Mesendoderm (in vitro differentiated cells): ENCODE data around the gene POU3F3.

ENCODE experiments used
- DNase-seq: peaks from one replicate; pipeline ENCODE4 v3.0.0; 2013
- H2AK5ac ChIP-seq: 2 replicates; pipeline ENCODE4 v1.6.1; 2013; ENCODE audit warnings: low read length, inconsistent platforms
- H2BK120ac ChIP-seq: 2 replicates; pipeline ENCODE4 v1.6.1; 2013; ENCODE audit warnings: low read depth, mild to moderate bottlenecking, low read length, moderate library complexity, mixed read lengths
- H2BK15ac ChIP-seq: replicated peaks from 2 replicates; pipeline ENCODE4 v1.6.1; 2013; ENCODE audit warnings: low read depth, mild to moderate bottlenecking, moderate library complexity
- H2BK5ac ChIP-seq: 2 replicates; pipeline ENCODE4 v1.6.1; 2013; ENCODE audit warnings: low read length, inconsistent platforms
- H3K18ac ChIP-seq: 2 replicates; pipeline ENCODE4 v1.6.1; 2013; ENCODE audit warnings: mild to moderate bottlenecking, low read length, mixed read lengths
- H3K23ac ChIP-seq: one replicate; pipeline ENCODE4 v1.6.1; 2013; ENCODE audit warnings: low read length
- H3K27ac ChIP-seq: 2 replicates; pipeline ENCODE4 v1.5.1; 2013; ENCODE audit warnings: low read depth, mild to moderate bottlenecking, inconsistent platforms, low read length, moderate library complexity
- H3K27me3 ChIP-seq: 2 replicates; pipeline ENCODE4 v1.6.1; 2013; ENCODE audit warnings: low read length, control low read depth, mild to moderate bottlenecking, inconsistent platforms; ENCODE audit not compliant: insufficient read depth, poor library complexity
- H3K36me3 ChIP-seq: 2 replicates; pipeline ENCODE4 v1.6.1; 2013; ENCODE audit warnings: low read length, inconsistent platforms; ENCODE audit not compliant: control insufficient read depth, insufficient read depth
- H3K4ac ChIP-seq: one replicate; pipeline ENCODE4 v1.6.1; 2013; ENCODE audit warnings: low read depth, mild to moderate bottlenecking, low read length, moderate library complexity
- H3K4me1 ChIP-seq: 2 replicates; pipeline ENCODE4 v1.6.1; 2013; ENCODE audit warnings: low read depth, low read length, inconsistent platforms; ENCODE audit not compliant: control insufficient read depth
- H3K4me2 ChIP-seq: 2 replicates; pipeline ENCODE4 v1.6.1; 2013; ENCODE audit warnings: low read length
- H3K4me3 ChIP-seq: 2 replicates; pipeline ENCODE4 v1.5.1; 2013; ENCODE audit warnings: mild to moderate bottlenecking, low read length
- H3K56ac ChIP-seq: one replicate; pipeline ENCODE4 v1.6.1; 2013; ENCODE audit warnings: low read length
- H3K79me1 ChIP-seq: 2 replicates; pipeline ENCODE4 v1.6.1; 2013; ENCODE audit warnings: low read length, inconsistent platforms
- H3K79me2 ChIP-seq: 2 replicates; pipeline ENCODE4 v1.6.1; 2013; ENCODE audit warnings: mild to moderate bottlenecking, low read length; ENCODE audit not compliant: control insufficient read depth, insufficient read depth
- H3K9ac ChIP-seq: 2 replicates; pipeline ENCODE4 v1.6.1; 2013; ENCODE audit warnings: low read length, inconsistent platforms
- H4K5ac ChIP-seq: one replicate; pipeline ENCODE4 v1.6.1; 2013; ENCODE audit warnings: low read length
- H4K8ac ChIP-seq: one replicate; pipeline ENCODE4 v1.6.1; 2013; ENCODE audit warnings: low read depth, mild to moderate bottlenecking, control low read depth, low read length, moderate library complexity
- WGBS: extraction: QIAGEN DNeasy Blood & Tissue Kit; methylation state at CpG from one replicate; pipeline ENCODE4 v1.1.7; 2013; ENCODE audit warnings: low lambda C conversion rate, missing lambda C conversion rate; ENCODE audit not compliant: insufficient coverage; ENCODE audit errors: extremely low coverage; 5-methylcytosine and 5-hydroxymethylcytosine counted together

Gene POU3F3

DNA sequence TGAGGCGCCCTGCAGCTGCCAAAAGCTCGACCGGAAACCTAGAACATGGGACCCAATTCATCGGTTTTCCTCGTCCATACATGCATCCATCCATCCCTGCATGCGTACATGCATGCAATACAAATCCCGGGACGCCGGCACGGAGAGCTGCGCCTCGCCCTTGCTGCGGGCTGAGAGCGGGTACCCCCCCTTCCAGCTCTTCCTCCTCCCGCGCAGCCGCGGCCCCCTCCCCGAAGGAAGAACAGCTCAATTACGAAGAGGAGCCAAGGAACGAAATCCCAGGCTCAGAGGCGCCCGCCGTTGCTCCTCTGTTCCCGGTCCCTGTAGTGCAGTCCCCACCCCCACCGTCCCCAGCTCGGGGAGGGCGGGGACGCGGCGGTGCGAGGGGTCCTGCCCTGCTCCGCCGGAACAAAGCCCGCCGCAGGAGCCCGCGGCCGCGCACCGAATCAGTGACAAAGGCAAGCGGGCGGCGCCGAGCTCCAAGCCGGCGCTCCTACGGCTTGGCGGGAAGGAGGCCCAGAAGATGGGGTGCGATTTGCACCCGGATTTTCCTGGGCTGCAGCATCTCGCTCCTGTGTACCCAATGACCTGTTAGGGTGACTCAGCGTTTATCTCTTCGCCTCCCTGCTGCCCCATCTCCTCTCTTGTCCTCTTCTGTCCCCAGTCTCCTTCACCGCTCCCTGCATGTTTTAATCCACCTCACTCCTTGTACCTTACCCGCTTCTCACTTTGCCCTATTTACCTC is 8.9 kb upstream of the POU3F3 start:
- no peak overlapping the region for H3K27ac ChIP-seq
- H3K4me3 ChIP-seq, result peak overlapping the region; percentile 28
- no peak overlapping the region for H2AK5ac ChIP-seq
- H3K27me3 ChIP-seq, result peaks cover 50% of the 10 kb centered on the region
- no peak overlapping the region for H3K18ac ChIP-seq
- H3K56ac ChIP-seq, result peak overlapping the region; percentile 66
- no CpG with 5 or more reads among the region's 56 CpGs for WGBS
- no peak overlapping the region for H3K4ac ChIP-seq
- H3K9ac ChIP-seq, result peak overlapping the region; percentile 32
- no peaks in the 10 kb centered on the region for H3K79me1 ChIP-seq
- no peak overlapping the region for H4K5ac ChIP-seq
- peak overlapping the region; percentile 29 for H2BK120ac ChIP-seq
- H3K79me2 ChIP-seq, result no peaks in the 10 kb centered on the region
- peak overlapping the region; percentile 87 for H3K4me2 ChIP-seq
- peak overlapping the region; percentile 10 for H3K23ac ChIP-seq
- H2BK15ac ChIP-seq, result no peak overlapping the region
- no peaks in the 10 kb centered on the region for H3K4me1 ChIP-seq
- DNase-seq, result peak; percentile 69
- no peak overlapping the region for H4K8ac ChIP-seq
- no peaks in the 10 kb centered on the region for H3K36me3 ChIP-seq
- H2BK5ac ChIP-seq, result no peak overlapping the region

DNA sequence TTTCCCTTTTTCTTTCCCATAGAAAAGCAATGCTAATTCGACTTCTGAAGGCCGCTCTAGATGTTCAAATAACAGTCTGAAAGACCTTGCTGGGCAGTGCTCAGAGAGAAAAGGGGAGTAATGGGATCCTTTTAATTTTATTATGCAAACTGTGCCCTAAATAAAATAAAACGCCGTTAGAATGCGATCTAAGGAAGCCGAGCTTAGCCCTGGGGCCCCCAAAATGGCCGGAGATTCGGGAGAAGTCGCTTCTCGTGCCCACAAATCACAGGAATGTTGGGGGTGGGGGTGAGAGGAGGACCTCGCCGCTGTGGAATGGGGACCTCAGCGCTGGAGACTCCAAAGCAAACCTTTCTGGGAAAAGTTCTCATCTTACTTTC is 8.4 kb upstream of the POU3F3 start:
- no CpG with 5 or more reads among the region's 13 CpGs for WGBS
- Histone ChIP-seq H4K5ac (no peak overlapping the region), H3K56ac (no peak overlapping the region), H3K79me1 (no peaks in the 10 kb centered on the region), H3K27me3 (peaks cover 51% of the 10 kb centered on the region), H2BK15ac (no peak overlapping the region), H3K4me1 (no peaks in the 10 kb centered on the region), H3K27ac (no peak overlapping the region), H2BK5ac (no peak overlapping the region), H3K23ac (no peak overlapping the region), H2BK120ac (no peak overlapping the region), H3K18ac (peak overlapping the region; percentile 65), H3K4me3 (no peak overlapping the region), H3K79me2 (no peaks in the 10 kb centered on the region), H4K8ac (no peak overlapping the region), H3K9ac (no peak overlapping the region), H3K36me3 (no peaks in the 10 kb centered on the region), H3K4me2 (peak overlapping the region; percentile 87), H2AK5ac (no peak overlapping the region), H3K4ac (no peak overlapping the region)
- DNase-seq, result peak; percentile 42

DNA sequence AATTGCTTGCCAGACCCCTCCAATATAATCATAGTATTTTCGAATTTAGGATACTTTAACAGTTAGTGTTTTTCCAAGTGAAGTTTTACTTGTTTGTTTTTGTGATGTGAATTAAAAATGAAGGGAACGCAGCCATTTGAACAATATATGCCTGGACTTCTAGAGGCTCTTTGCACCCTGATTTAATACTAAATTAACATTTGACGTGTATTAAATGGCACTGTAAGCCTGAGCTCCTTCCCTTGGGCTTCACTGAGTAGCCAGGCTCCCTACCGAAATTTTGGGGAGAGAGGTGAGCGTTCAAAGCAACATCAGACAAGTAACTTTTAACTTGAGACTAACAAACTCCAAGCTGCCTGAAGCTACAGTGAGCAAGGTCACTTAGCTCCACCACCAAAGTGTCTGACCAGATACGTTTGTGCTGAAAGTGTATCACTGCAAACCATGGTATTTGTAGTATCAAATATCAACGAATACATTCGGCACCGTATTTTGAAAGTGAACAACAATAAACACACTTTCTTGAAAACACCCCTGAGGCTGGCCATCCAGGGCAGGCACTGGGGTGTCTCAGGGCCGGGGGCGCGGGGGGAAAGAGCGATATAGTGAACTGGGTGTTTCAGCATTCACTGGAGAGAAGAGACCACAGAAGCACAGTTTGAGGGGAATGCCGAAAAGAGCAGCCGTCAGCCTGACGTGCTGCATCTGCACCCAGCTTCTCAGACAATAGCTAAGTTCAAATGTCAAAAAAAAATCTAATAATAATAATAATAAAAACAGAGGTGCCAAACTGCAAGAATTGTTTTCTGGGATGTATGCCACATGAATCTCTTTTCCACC is 7.7 kb upstream of the POU3F3 start:
- Histone ChIP-seq H3K23ac (no peak overlapping the region), H3K36me3 (no peaks in the 10 kb centered on the region), H3K18ac (no peak overlapping the region), H2BK15ac (no peak overlapping the region), H4K8ac (no peak overlapping the region), H3K4me2 (no peak overlapping the region), H3K56ac (no peak overlapping the region), H3K27me3 (peaks cover 53% of the 10 kb centered on the region), H3K79me2 (no peaks in the 10 kb centered on the region), H4K5ac (no peak overlapping the region), H3K9ac (no peak overlapping the region), H2AK5ac (no peak overlapping the region), H3K79me1 (no peaks in the 10 kb centered on the region), H2BK120ac (no peak overlapping the region), H3K4ac (no peak overlapping the region), H3K4me1 (no peaks in the 10 kb centered on the region), H2BK5ac (no peak overlapping the region), H3K4me3 (no peak overlapping the region), H3K27ac (no peak overlapping the region)
- WGBS, result no CpG with 5 or more reads among the region's 16 CpGs
- DNase-seq, result peak; percentile 22

DNA sequence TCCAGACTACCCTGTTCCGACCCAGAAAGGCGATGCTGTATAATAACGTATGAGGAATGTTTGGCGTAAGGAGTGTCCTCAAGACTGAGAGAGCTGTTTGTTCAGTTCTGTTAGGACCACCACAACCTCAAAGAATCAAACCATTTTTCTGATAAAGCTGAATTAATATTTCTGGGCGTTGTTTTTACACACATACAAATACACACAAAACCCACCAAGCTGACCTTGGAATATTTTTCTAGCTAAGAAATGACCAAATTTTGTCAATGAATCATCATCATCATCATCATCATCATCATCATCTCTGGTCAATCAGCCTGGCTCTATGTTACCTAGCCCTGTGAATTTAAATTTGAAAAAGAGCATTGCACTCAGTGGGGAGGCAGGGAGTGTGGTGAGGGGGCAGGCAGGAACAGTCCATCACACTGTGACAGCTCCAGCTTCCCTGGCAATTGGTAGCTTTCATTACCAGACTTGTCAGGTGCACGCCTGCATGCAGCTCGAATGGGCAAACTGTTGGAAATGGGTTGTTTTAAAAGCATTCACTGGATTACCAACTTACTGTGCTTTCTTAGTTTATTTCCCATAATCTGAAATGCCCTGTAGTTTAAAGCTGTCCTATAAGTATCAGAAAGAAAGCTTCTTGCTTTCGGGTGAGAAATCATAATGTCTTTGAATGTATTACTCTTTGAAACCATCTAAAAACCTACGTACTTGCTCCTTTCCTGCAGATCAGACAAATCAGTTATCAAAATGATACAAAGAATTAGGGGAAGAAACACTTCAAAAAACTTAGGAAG is 6.9 kb upstream of the POU3F3 start:
- no CpG with 5 or more reads among the region's 9 CpGs for WGBS
- Histone ChIP-seq H4K5ac (no peak overlapping the region), H2AK5ac (no peak overlapping the region), H3K27me3 (peaks cover 54% of the 10 kb centered on the region), H3K18ac (no peak overlapping the region), H2BK15ac (no peak overlapping the region), H3K4me3 (no peak overlapping the region), H2BK120ac (no peak overlapping the region), H2BK5ac (no peak overlapping the region), H3K4me1 (no peaks in the 10 kb centered on the region), H3K79me1 (no peaks in the 10 kb centered on the region), H3K27ac (no peak overlapping the region), H3K79me2 (no peaks in the 10 kb centered on the region), H3K36me3 (no peaks in the 10 kb centered on the region), H3K4ac (no peak overlapping the region), H3K9ac (no peak overlapping the region), H4K8ac (no peak overlapping the region), H3K56ac (no peak overlapping the region), H3K23ac (no peak overlapping the region), H3K4me2 (no peak overlapping the region)
- no peak for DNase-seq

DNA sequence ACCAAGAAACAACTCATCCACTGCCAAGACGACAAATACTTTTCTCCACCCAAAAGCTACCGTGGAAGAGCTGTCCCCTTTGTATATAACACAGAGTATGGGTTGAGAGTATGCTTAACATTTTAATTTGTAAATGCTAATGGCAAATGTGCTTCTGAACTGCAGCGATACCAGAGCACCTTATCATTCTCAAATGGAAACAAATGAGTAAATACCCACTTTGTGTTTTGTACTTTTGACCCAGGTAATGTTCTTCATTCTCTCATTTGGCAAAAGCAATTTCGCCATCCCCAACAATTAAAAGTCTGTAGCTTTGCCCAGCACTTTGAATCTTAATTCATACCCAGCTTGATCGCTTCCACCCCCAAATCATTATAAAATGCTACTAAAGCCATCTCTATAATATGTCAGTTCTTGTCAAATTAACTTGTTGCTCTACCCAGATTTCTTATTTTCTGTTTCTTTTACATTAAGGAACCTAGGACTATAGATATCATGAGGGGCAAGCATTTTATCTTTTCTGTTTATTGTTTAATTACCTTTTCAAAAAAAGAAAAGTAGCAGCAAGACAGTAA is 6.2 kb upstream of the POU3F3 start:
- no peak overlapping the region for H3K4ac ChIP-seq
- H3K4me2 ChIP-seq, result no peak overlapping the region
- no peaks in the 10 kb centered on the region for H3K4me1 ChIP-seq
- H3K56ac ChIP-seq, result no peak overlapping the region
- H3K23ac ChIP-seq, result no peak overlapping the region
- no peak overlapping the region for H4K5ac ChIP-seq
- no peak overlapping the region for H3K4me3 ChIP-seq
- peaks cover 57% of the 10 kb centered on the region for H3K27me3 ChIP-seq
- no peak overlapping the region for H2BK5ac ChIP-seq
- no peak overlapping the region for H3K9ac ChIP-seq
- no peak overlapping the region for H2AK5ac ChIP-seq
- H4K8ac ChIP-seq, result no peak overlapping the region
- no peak for DNase-seq
- H3K79me2 ChIP-seq, result no peaks in the 10 kb centered on the region
- H3K27ac ChIP-seq, result no peak overlapping the region
- H2BK15ac ChIP-seq, result no peak overlapping the region
- no peak overlapping the region for H2BK120ac ChIP-seq
- no peak overlapping the region for H3K18ac ChIP-seq
- no CpG with 5 or more reads among the region's 5 CpGs for WGBS
- H3K36me3 ChIP-seq, result no peaks in the 10 kb centered on the region
- no peaks in the 10 kb centered on the region for H3K79me1 ChIP-seq
